OCI-LY1 (cell line): ENCODE measurements around the gene BMF.

ENCODE experiments used
- CTCF ChIP-seq: fragments of 200-600 bp; sonication (generic), shearing (Covaris generic); IDR thresholded peaks from 2 replicates; pipeline ENCODE4 v1.5.1; 2017; ENCODE audit warnings: mild to moderate bottlenecking, antibody characterized with exemption, low read length, moderate library complexity, mixed read lengths
- EZH2 ChIP-seq: fragments of 200-600 bp; sonication (generic), shearing (Covaris generic); IDR thresholded peaks from 2 replicates; pipeline ENCODE4 v1.8.0; 2017; ENCODE audit warnings: borderline replicate concordance, mixed run types, mild to moderate bottlenecking, antibody characterized with exemption, low read length, moderate library complexity, mixed read lengths

- TF ChIP-seq CTCF (no peak), EZH2 (no peak)
Observed at GRCh38 chr15:40064231-40064894, 44.3 kb downstream of the BMF start.
